GM19351 (cell line): Measurements from ENCODE around the gene DICER1.
"Not testable (repeated sequence)": the region's sequence is repeated elsewhere in the genome, so short reads cannot be mapped to it uniquely, and the experiment has no call there.

Experiments
- ATAC-seq: cut with Tn5 transposase; IDR thresholded peaks from one replicate; pipeline ENCODE4 v1.9.1; 2021; ENCODE audit warnings: mild to moderate bottlenecking, moderate library complexity; ENCODE audit not compliant: unreplicated experiment

DICER1 gene

GRCh38 chr14:95157327-95158189, at the start of gene DICER1:
DICER1 (minus strand) TSS chr14:95157529; CDS start chr14:95133458, 24,071 bp downstream.
- peak; percentile 66 for ATAC-seq

GRCh38 chr14:95206534-95206933, 49.2 kb upstream of the DICER1 start:
- no peak for ATAC-seq

GRCh38 chr14:95204705-95205104, 47.4 kb upstream of the DICER1 start:
- ATAC-seq = no peak

- ATAC-seq = not testable (repeated sequence)
Measured at GRCh38 chr14:95201745-95202144, 44.4 kb upstream of the DICER1 start.

- no peak for ATAC-seq
Measured at GRCh38 chr14:95200404-95200803, 43.1 kb upstream of the DICER1 start.

GRCh38 chr14:95199298-95199983, 42.1 kb upstream of the DICER1 start:
- ATAC-seq = no peak

- ATAC-seq = no peak
Measured at GRCh38 chr14:95198320-95198719, 41.0 kb upstream of the DICER1 start.

- no peak for ATAC-seq
Measured at GRCh38 chr14:95197551-95197950, 40.2 kb upstream of the DICER1 start.

- ATAC-seq = no peak
Measured at GRCh38 chr14:95196826-95197545, 39.7 kb upstream of the DICER1 start.

GRCh38 chr14:95196268-95196667, 38.9 kb upstream of the DICER1 start:
- ATAC-seq = no peak

GRCh38 chr14:95195031-95195430, 37.7 kb upstream of the DICER1 start:
- no peak for ATAC-seq

- no peak for ATAC-seq
Measured at GRCh38 chr14:95193081-95193480, 35.8 kb upstream of the DICER1 start.

GRCh38 chr14:95192311-95192710, 35.0 kb upstream of the DICER1 start:
- no peak for ATAC-seq

- no peak for ATAC-seq
Measured at GRCh38 chr14:95191445-95192199, 34.3 kb upstream of the DICER1 start.

- no peak for ATAC-seq
Measured at GRCh38 chr14:95190857-95191256, 33.5 kb upstream of the DICER1 start.

GRCh38 chr14:95190346-95190840, 33.1 kb upstream of the DICER1 start:
- no peak for ATAC-seq

GRCh38 chr14:95189367-95190132, 32.2 kb upstream of the DICER1 start:
- no peak for ATAC-seq

GRCh38 chr14:95188380-95188779, 31.1 kb upstream of the DICER1 start:
- no peak for ATAC-seq

- no peak for ATAC-seq
Measured at GRCh38 chr14:95185767-95186392, 28.6 kb upstream of the DICER1 start.
